Kidney (tissue), 14 donors: ENCODE measurements around the gene INTS12. TPM values are rescaled to one million over a fixed set of nuclear protein-coding genes. Genes with fewer than 3 reads are reported as not detected.

ENCODE experiments used
- DNase-seq, 5 donors: peaks; one replicate each; pipeline ENCODE4 v3.0.0-alpha.2; 2013 to 2020
- FAIRE-seq: peaks from 2 replicates; lab custom pipeline; 2012; peaks lifted over from hg19 to GRCh38; lab: Jason Lieb, UNC
- H3K27ac ChIP-seq, 2 donors: one replicate each; pipeline ENCODE4 v1.7.0; 2013; ENCODE audit warnings: low read depth in 2 of 2, low read length in 2 of 2, inconsistent platforms in 1 of 2
- H3K27me3 ChIP-seq: one replicate; pipeline ENCODE4 v1.7.1; 2013; ENCODE audit warnings: low read length, inconsistent platforms; ENCODE audit not compliant: control insufficient read depth, insufficient read depth
- H3K36me3 ChIP-seq, 3 donors: one replicate each; pipeline versions ENCODE4 v1.7.0 to v1.7.1; 2013; ENCODE audit warnings: low read length in 3 of 3, control low read depth in 1 of 3, inconsistent platforms in 1 of 3; ENCODE audit not compliant: insufficient read depth in 3 of 3, control insufficient read depth in 2 of 3
- H3K4me1 ChIP-seq, 3 donors: one replicate each; pipeline versions ENCODE4 v1.7.0 to v1.7.1; 2013; ENCODE audit warnings: low read length in 3 of 3, inconsistent platforms in 1 of 3, low read depth in 1 of 3; ENCODE audit not compliant: control insufficient read depth in 2 of 3, insufficient read depth in 2 of 3
- H3K4me3 ChIP-seq, 3 donors: one replicate each; pipeline versions ENCODE4 v1.7.0 to v1.8.1; 2013; ENCODE audit warnings: low read length in 3 of 3, control low read depth in 1 of 3, inconsistent platforms in 1 of 3
- H3K9ac ChIP-seq, 3 donors: one replicate each; pipeline versions ENCODE4 v1.7.0 to v1.7.1; 2013; ENCODE audit warnings: low read length in 3 of 3, control low read depth in 1 of 3, inconsistent platforms in 1 of 3
- H3K9me3 ChIP-seq, 3 donors: one replicate each; pipeline versions ENCODE4 v1.7.0 to v1.7.1; 2013; ENCODE audit warnings: low read length in 3 of 3, control low read depth in 1 of 3, inconsistent platforms in 1 of 3; ENCODE audit not compliant: control insufficient read depth in 2 of 3, insufficient read depth in 1 of 3
- CTCF ChIP-seq: IDR thresholded peaks from 3 replicates; pipeline ENCODE4 v1.5.1; 2012; ENCODE audit warnings: mild to moderate bottlenecking, moderate library complexity, borderline replicate concordance; ENCODE audit not compliant: insufficient read depth; ENCODE audit errors: extremely low read depth
- intact Hi-C: fragments of 100-400 bp; cut with DNase I; formaldehyde crosslinking; loops from one replicate; pipeline ENCODE4 v1.11.1; 2022
- polyA plus RNA-seq: library from polyadenylated mRNA; stranded (reverse); fragments of 350-450 nt; fragmentation: Illumina TruSeq; extraction: RNeasy Lipid Tissue Mini Kit (QIAGEN cat#74804); gene quantifications from one replicate; pipeline ENCODE4 v1.2.3, GENCODE V29; 2014; ENCODE audit warnings: low read depth, low replicate concordance; ENCODE audit not compliant: insufficient read depth
- total RNA-seq: library from RNA; stranded (reverse); fragmentation: NEBNext Ultra II Directional; extraction: Animal tissue kit (Norgen Biotek cat#: 25700); gene quantifications from one replicate; pipeline ENCODE4 v1.2.1, GENCODE V29; 2021
- donor health status: control.
- donor health status: control.
- donor health status: control.
- donor health status: control.
- donor health status: control.
- donor health status: DM: yes; HTN: yes; CAD: no.
- donor health status: Normal renal cell carcinoma (clear cell type).

INTS12 gene
- total and polyA plus RNA-seq, 2 donors from 2014 or later = 15.5 to 21.4 TPM

GRCh38 chr4:105710012-105710600 lies 1.6 kb upstream of the INTS12 start:
- H3K36me3 ChIP-seq = no peaks in the 10 kb centered on the region
- H3K27me3 ChIP-seq = no peaks in the 10 kb centered on the region
- intact Hi-C loops = no loop called here
- H3K27ac ChIP-seq = no peak overlapping the region
- H3K9me3 ChIP-seq = no peaks in the 10 kb centered on the region
- TF ChIP-seq CTCF = no peak
- peaks cover 0 to 12% (median 7%) of the 10 kb centered on the region in 3 donors for H3K4me1 ChIP-seq
- DNase-seq (peak in 1 of 5 donors; percentile 2), FAIRE-seq (no peak)
- no peak overlapping the region for H3K9ac ChIP-seq
- H3K4me3 ChIP-seq = no peak overlapping the region

GRCh38 chr4:105709081-105709450 lies 577 bp upstream of the INTS12 start:
- peak in 3 of 5 donors; percentile 56 to 67 (median 66) for DNase-seq
- H3K36me3 ChIP-seq = no peaks in the 10 kb centered on the region
- peaks cover 0 to 12% (median 7%) of the 10 kb centered on the region in 3 donors for H3K4me1 ChIP-seq
- H3K9ac ChIP-seq = peak overlapping the region; percentile 71 to 90 (median 88)
- H3K4me3 ChIP-seq = peak overlapping the region; percentile 90 to 97 (median 94)
- TF ChIP-seq CTCF = no peak
- H3K27me3 ChIP-seq = no peaks in the 10 kb centered on the region
- H3K9me3 ChIP-seq = no peaks in the 10 kb centered on the region
- intact Hi-C loops = no loop called here
- H3K27ac ChIP-seq = peak overlapping the region; percentile 83 to 91
- no peak for FAIRE-seq

GRCh38 chr4:105707782-105708180 lies 708 bp downstream of the INTS12 start:
- Histone ChIP-seq H3K36me3 (peaks cover 0 to 4% (median 0%) of the 10 kb centered on the region in 3 donors), H3K9me3 (no peaks in the 10 kb centered on the region), H3K4me1 (peaks cover 0 to 12% (median 7%) of the 10 kb centered on the region in 3 donors), H3K9ac (peak overlapping the region; percentile 88 to 90 (median 90)), H3K4me3 (peak overlapping the region; percentile 90 to 97 (median 94)), H3K27ac (peak overlapping the region in 1 of 2 donors; percentile 83), H3K27me3 (no peaks in the 10 kb centered on the region)
- no peak for TF ChIP-seq CTCF
- DNase-seq = no peak
- intact Hi-C loops = no loop called here
- FAIRE-seq = no peak
